ENCODE measurements around the gene SLC26A6. TPM values are rescaled to one million over a fixed set of nuclear protein-coding genes. Genes with fewer than 3 reads are reported as not detected.

Gene SLC26A6, protein sequence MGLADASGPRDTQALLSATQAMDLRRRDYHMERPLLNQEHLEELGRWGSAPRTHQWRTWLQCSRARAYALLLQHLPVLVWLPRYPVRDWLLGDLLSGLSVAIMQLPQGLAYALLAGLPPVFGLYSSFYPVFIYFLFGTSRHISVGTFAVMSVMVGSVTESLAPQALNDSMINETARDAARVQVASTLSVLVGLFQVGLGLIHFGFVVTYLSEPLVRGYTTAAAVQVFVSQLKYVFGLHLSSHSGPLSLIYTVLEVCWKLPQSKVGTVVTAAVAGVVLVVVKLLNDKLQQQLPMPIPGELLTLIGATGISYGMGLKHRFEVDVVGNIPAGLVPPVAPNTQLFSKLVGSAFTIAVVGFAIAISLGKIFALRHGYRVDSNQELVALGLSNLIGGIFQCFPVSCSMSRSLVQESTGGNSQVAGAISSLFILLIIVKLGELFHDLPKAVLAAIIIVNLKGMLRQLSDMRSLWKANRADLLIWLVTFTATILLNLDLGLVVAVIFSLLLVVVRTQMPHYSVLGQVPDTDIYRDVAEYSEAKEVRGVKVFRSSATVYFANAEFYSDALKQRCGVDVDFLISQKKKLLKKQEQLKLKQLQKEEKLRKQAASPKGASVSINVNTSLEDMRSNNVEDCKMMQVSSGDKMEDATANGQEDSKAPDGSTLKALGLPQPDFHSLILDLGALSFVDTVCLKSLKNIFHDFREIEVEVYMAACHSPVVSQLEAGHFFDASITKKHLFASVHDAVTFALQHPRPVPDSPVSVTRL
- total RNA-seq, result 4.5 TPM

GRCh38 chr3:48635222-48636021 lies at the start of gene SLC26A6:
Gene SLC26A6 (minus strand): TSS chr3:48635461. CDS start chr3:48635393, 68 bp downstream.
- peak; percentile 95 for DNase-seq

DNA sequence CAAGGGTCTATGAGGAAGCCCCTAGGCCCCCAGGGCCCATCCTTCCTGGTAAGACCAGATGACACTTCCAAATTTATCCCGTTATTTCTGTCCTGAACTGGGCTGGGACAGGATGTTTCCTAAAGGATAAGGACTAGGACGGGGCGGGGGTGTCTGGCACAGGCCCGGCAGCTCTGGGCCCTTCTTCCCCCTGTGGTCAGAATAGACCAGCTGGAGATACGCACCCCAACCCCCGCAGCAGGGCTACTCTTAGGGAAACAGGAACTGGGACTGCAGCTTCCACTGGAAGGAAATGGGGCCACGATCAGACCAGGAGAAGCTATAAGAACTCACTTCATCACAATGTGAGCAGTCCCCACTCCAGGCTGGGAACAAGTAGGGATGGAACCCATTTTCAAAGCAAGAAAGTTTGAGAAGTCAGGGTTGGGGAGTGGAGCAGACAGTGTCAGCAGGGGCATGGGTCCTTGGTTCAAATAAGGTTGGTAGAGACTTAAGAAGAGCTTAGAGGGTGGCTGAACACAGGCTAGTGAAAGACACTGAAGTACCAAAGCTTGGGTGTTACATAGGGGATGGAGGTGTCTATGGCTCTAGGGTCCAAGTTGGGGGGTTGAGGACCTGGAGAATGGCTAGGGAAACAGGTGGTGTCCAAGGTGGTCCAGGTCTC lies 49.4 kb upstream of the SLC26A6 start:
- peak; percentile 29 for DNase-seq

GRCh38 chr3:48684054-48684349 lies 48.7 kb upstream of the SLC26A6 start:
- no peak for DNase-seq

GRCh38 chr3:48682786-48683185 lies 47.5 kb upstream of the SLC26A6 start:
- no peak for DNase-seq

DNA sequence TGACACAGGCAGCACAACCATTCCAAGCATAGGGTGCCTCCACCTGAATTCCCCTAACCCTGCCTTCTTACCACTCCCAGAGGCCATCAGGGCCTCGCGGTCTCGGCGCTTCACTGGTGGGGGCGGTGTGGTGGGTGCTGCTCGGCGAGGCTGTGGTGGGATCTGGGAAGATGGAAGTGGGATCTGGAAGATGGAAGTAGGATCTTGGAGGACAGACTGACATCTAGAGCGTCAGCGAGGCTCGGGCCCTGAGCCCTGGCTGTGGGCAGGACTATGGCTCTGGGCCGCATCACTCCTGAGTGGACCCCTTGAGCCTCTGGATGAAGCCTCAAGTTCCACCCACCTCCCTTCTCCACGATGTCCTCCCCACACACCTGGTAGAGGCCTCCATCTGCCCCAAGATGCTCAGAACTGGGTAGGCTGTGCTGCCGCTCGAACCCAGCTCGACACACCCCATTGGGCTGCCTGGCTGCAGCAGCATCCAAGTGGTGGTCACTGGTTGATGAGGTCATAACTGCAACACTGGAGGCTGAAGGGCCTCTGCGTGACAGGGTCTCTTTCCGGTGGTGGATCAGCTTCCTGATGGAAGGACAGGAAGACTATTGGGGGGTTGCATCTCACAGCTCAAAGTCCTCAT lies 46.8 kb upstream of the SLC26A6 start:
- no peak for DNase-seq

DNA sequence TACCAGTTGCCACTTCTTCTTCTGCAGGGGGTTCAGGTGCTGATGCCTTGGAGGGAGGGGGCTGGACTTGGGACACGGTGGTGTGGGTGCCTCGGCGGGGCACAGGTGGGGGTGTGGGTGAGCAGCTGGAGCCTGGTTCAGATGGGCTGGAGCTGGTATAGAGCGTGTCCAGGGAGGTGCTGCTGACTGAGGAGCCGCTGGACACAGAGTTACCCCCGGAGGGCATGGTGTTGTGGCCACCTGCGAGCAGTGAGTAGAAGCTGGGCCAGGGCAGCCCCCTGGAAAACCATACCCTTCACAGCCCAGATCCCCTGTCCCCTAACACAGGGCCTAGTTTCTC lies 46.2 kb upstream of the SLC26A6 start:
- DNase-seq, result no peak

DNA sequence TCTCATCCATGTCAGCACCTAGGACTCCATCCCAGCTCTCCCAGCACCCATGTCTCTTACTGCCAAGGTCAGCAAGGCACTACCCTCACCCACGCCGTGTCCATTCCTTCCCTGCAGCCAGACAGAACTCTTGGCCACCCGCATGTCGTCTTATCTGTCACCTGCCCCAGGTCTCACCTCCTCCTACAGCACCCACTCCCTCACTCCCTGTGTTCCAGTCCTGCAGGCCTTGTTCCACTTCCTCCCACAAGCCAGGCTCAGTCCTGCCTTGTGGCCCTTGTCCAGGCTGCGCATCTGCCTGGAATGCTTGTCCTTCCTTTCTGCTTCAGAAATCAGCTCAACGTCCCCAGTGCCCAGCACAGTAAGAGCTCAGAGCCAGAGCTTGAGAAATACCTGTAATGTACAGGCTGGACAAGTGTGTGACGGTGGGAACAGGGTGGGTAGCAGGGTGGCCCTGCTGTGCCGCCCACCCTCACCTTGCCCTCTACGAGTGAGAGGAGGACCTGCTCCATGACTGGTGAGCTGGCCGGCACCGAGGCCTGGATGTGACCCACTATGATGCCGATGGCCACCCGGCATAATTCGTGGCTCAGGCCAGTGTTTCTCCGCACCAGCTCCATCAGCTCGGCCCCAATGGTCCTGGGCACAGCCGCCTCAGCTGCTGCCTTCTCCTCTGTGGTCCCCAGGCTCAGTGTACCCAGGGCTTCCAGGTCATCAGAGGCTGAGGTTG lies 45.7 kb upstream of the SLC26A6 start:
- no peak for DNase-seq

GRCh38 chr3:48679411-48680391 lies 44.4 kb upstream of the SLC26A6 start:
- DNase-seq, result no peak

DNA sequence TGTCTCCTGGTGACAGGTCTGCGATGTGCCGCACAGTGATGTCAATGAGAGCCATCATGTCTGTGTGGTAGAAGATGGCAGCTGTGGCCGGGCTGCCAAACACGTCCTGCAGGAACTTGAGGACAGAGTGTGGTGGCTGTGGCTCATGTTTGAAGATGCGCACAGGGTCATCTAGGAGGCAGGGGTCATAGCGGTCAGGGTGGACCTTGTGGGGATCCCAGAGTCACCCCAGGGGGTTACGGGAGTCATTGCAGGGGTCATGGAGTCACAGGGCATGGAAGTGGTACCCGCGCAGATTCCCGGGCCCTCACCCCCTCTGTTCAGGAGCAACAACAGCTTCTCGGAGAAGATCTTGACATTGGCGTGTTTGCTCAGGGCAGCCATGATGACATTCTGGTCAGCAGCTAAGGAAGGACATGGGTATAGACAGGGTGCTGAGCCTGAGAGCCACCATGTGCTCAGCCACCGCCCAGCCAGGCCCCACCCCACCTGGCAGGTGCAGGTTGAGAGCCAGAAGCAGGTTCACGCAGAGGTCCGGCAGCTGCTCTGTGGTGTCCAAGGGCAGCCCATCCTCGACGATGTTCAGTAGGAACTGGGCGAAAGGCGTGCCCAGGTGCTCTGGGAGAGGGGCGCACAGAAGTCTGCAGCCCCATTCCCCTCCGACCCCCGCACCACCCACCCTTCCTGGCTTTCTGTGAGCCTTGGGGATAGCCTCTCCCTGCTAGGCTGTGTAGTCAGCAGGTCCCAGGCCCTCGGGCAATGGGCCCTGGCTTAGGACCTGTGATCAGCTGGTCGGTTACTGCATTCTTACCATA lies 43.5 kb upstream of the SLC26A6 start:
- no peak for DNase-seq

- DNase-seq, result no peak
Measured at GRCh38 chr3:48678056-48678455, 42.8 kb upstream of the SLC26A6 start.

- DNase-seq, result no peak
Measured at GRCh38 chr3:48674505-48674904, 39.2 kb upstream of the SLC26A6 start.

DNA sequence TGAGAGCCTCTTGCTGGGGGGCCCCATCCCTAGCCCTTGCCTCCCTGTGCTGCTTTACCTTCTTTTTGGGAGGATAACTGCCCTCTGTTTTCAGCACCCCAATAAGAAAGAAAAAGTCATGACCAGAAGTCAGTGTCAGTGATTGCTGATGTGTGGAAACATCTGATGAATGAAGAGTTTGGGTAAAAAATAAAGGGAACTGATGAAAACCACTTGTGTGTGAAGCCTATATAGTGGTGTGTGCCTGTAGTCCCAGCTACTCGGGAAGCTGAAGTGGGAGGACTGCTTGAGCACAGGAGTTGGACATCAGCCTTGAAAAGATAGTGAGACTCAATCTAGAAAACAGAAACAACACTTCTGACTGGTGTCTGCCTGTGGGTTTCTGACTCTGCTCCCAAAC lies 37.3 kb upstream of the SLC26A6 start:
- DNase-seq, result no peak

GRCh38 chr3:48664929-48665328 lies 29.7 kb upstream of the SLC26A6 start:
- DNase-seq, result no peak

GRCh38 chr3:48664313-48664644 lies 29.0 kb upstream of the SLC26A6 start:
- DNase-seq, result no peak

GRCh38 chr3:48663489-48664312 lies 28.4 kb upstream of the SLC26A6 start:
- peak; percentile 93 for DNase-seq

- DNase-seq, result peak; percentile 85
Measured at GRCh38 chr3:48662753-48663488, 27.7 kb upstream of the SLC26A6 start, which contains the start of gene CELSR3. Gene CELSR3 (minus strand): TSS chr3:48662886. CDS start chr3:48662634, 252 bp downstream.

DNA sequence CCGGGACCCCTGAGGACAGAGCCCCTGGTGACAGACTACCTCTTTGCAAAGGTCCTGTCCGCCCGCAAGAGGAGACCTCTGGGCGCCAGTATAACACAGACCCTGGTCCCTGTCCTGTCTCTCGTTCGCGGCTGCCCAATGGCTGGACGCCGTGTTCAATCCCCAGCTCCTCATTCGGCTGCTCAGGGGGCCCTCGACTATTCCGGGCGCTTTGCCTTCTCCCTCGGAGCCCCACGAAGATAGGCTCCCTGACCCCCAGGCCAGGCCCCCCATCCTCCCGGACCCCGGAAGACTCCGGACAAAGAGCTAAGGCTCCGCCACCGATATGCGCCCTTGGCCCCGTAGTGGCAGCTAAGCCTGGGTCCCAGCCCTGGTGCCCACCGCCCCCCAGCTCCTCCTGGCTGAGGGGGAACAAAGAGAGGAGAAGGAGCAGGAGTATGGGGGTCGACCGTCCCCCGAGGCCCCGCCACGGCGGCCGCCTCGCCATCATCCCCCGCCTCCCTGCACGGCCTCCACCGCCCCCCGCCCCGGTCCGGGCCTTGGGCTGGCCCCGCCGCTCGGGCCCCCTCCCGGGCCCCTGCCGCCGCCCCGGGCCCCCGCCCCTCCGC lies 27.0 kb upstream of the SLC26A6 start:
- no peak for DNase-seq

Measured in occipital lobe (tissue), 2 donors.